SKM-1 treated with dmso at 0.1 percent for 144 hours (cell line): ENCODE results near the gene TMEM120B.

Experiments
- DNase-seq: peaks from one replicate; lab custom pipeline; 2025; ENCODE audit not compliant: unreplicated experiment; lab: John Stamatoyannopoulos, UW

The TMEM120B gene

DNA sequence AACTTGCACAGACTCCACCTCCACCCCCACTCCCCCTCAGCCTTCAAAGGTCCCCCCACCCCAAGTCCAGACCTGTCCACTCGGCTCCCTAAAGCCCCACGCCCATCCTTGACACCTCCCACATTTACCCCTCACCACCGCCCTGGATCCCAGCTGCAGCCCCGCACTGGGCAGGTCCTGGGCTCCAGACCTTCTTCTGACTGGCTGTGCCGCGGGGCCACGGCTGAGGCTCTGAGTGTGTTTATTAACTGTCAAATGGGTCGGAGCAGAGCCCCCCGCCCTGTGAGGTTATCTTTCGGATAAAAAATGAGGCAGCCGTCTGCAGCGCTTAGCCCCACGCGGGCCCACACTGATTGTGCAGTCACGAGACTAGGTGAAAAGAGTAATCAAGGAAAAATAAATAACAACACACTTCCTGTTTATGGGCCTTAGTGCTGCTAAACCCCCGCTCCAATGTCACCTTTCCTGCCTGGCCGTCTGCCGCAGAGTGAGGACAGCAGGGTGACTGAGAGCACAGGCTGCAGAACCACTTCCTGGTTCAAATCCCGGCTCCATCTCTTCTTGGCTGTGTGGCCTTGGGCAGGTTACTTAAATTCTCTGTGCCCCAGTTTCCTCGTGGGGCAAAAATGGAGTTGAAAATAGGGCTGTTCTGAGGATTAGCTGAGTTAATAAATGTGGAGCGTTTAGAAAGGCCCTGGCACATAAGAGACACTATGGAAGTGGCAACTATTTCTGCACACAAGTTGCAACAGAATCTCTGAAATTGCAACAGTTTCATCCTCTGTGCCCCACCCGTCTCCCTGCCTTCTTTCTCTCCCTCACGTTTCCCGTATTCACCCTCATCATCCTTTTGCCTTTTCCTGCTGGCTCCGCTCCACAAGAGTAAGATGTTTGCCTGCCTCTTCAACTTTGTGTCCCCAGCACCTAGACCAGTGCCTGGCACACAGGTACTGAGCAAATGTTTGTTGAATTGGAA is 100.7 kb downstream of the TMEM120B start:
- no peak for DNase-seq

DNA sequence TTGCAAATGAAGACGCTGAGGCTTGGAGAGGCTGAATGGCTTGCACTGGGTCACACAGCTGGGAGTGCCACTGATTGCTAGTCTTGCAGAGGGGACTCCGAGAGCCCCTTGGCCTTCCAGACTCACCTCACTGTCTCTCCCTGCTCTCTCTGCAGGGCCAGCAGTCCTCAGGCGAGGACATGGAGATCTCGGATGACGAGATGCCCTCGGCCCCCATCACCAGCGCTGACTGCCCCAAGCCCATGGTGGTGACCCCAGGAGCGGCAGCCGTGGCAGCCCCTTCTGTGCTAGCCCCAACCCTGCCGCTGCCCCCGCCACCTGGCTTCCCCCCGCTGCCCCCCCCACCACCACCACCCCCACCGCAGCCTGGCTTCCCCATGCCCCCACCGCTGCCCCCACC is 101.4 kb downstream of the TMEM120B start:
- DNase-seq, result no peak

DNA sequence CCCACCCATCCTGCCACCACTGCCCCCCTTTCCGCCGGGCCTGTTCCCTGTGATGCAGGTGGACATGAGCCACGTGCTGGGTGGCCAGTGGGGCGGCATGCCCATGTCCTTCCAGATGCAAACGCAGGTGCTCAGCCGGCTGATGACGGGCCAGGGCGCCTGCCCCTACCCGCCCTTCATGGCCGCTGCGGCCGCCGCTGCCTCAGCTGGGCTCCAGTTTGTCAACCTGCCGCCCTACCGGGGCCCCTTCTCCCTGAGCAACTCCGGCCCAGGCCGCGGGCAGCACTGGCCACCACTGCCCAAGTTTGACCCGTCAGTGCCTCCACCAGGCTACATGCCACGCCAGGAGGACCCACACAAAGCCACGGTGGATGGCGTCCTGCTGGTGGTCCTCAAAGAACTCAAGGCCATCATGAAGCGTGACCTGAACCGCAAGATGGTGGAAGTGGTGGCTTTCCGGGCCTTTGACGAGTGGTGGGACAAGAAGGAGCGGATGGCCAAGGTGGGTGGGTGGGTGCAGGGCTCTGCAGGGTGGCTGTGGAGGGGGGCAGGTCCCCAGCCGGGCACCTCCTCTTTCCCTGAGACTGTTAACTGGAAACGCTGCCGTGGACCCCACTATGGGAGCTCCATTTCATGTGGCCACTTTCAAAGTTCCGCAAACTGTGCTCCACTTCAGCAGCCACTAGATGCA is 102.0 kb downstream of the TMEM120B start:
- DNase-seq, result no peak

DNA sequence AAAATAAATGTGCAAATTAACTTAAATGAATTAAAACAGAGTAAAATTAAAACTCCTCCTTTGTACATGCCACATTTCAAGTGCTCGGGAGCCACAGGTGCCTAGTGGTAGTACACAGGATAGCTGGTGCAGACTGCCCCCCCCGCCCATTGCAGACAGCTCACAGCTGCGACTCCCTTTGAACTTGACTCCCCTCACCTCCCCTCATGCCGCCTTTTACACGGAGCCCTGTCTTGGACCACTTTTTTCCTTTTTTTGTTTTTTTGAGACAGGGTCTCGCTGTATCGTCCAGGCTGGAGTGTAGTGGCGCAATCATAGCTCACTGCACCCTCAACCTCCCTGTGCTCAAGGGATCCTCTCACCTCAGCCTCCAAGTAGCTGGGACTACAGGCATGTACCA is 102.7 kb downstream of the TMEM120B start:
- DNase-seq, result no peak

DNA sequence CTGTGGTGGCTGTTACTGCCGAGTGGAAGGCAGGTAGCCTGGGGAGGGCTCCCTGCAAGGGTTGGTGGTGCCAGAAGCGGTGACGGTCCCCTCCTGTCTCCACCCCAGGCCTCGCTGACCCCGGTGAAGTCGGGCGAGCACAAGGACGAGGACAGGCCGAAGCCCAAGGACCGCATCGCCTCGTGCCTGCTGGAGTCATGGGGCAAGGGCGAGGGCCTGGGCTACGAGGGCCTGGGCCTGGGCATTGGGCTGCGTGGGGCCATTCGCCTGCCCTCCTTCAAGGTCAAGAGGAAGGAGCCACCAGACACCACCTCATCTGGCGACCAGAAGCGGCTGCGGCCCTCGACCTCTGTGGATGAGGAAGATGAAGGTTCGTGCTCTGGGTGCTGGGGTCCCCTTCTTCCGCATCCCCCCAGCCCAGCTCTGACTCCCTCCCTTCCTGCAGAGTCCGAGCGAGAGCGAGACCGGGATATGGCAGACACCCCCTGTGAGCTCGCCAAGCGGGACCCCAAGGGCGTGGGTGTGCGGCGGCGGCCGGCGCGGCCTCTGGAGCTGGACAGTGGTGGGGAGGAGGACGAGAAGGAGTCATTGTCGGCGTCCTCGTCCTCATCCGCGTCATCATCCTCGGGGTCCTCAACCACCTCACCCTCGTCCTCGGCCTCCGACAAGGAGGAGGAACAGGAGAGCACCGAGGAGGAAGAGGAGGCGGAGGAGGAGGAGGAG is 104.5 kb downstream of the TMEM120B start:
- no peak for DNase-seq

DNA sequence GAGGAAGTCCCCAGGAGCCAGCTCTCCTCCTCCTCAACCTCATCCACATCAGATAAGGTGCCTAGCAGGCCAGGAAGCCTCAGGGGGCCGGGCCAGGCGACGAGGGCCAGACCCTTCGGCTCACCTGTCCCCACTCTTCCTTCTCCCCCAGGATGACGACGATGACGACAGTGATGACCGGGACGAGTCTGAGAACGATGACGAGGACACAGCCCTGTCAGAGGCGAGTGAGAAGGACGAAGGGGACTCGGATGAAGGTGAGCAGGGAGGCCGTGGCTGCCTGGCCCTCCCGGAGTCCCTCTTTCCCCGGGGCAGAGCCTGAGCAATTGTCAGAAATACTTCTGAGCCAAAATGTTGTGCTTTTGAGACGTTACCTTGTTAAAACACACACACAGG is 105.1 kb downstream of the TMEM120B start:
- DNase-seq, result no peak

DNA sequence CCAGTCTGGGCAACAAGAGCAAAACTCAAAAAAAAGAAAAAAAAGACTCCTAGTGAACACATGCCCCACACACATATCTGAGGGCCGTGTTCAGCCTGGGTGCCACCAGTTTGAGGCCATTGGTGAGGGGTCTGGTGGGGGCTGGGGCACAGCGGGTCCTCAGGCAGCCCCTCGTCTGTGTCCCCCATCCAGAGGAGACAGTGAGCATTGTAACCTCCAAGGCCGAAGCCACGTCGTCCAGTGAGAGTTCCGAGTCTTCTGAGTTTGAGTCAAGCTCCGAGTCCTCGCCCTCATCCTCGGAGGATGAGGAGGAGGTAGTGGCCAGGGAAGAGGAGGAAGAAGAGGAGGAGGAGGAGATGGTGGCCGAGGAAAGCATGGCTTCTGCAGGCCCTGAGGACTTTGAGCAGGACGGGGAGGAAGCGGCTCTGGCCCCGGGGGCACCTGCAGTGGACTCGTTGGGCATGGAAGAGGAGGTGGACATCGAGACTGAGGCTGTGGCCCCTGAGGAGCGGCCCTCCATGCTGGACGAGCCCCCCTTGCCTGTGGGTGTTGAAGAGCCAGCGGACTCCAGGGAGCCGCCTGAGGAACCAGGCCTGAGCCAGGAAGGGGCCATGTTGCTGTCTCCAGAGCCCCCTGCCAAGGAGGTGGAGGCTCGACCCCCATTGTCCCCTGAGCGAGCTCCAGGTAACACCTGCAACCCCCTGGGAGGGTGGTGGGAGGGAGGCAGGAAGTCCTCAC is 106.8 kb downstream of the TMEM120B start:
- no peak for DNase-seq

DNA sequence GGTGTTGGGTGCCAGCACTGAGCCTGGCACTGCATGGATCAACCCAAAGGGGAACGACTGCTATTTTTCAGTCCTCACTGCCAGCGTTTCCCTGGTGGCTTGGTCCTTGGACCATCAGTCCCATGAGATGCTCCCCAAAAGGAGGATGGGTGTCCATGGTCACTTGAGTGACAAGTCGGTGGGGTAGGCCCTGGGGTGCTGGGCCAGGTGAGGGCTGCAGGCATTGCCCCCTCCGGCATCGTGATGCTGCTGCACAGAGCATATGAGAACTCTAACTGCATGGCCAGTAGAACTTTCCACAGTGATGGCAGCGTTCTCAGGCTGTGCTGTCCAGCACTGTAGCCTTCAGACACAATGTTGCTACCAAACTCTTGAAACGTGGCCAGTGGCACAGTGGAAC is 107.5 kb downstream of the TMEM120B start:
- no peak for DNase-seq

DNA sequence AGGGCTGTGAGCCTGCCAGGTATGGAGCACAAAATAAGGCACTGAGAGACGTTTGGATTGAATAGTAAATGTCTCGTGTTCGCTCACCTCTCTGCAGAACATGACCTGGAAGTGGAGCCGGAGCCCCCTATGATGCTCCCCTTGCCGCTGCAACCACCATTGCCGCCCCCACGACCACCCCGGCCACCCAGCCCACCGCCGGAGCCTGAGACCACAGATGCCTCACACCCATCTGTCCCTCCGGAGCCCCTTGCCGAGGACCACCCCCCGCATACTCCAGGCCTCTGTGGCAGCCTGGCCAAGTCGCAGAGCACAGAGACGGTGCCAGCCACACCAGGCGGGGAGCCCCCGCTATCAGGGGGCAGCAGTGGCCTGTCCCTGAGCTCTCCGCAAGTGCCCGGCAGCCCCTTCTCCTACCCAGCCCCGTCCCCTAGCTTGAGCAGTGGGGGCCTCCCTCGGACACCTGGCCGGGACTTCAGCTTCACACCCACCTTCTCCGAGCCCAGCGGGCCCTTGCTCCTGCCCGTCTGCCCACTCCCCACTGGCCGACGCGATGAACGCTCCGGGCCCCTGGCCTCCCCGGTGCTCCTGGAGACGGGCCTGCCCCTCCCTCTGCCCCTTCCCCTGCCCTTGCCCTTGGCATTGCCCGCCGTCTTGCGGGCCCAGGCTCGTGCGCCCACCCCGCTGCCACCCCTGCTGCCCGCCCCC is 110.0 kb downstream of the TMEM120B start:
- no peak for DNase-seq

DNA sequence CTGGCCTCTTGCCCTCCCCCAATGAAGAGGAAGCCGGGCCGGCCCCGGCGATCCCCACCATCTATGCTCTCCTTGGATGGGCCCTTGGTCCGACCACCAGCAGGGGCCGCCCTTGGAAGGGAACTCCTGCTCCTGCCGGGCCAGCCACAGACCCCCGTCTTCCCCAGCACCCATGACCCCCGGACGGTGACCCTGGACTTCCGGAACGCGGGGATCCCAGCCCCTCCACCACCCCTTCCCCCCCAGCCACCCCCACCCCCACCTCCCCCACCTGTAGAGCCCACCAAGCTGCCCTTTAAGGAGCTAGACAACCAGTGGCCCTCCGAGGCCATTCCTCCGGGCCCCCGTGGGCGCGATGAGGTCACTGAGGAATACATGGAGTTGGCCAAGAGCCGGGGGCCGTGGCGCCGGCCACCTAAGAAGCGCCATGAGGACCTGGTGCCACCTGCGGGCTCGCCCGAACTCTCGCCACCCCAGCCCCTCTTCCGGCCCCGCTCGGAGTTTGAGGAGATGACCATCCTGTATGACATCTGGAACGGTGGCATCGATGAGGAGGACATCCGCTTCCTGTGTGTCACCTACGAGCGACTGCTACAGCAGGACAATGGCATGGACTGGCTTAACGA is 110.7 kb downstream of the TMEM120B start:
- no peak for DNase-seq

DNA sequence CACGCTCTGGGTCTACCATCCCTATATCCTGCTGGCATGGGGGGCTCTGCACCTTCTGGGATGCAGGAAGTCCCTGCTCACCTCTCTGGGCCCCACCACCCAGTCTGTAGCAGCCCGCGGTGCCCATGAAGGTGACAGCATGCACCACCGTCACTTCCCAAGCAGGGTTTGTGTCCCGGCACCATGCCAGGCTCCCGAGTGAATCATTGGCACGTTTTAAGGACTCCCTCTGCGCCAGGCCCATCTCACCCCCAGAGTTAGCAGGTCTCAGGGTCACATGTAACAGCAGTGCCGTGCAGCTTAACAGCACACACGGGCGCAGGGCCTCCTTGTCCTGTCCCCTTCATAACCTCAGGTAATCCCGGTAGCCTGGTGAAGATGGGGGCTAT is 111.2 kb downstream of the TMEM120B start:
- no peak for DNase-seq

DNA sequence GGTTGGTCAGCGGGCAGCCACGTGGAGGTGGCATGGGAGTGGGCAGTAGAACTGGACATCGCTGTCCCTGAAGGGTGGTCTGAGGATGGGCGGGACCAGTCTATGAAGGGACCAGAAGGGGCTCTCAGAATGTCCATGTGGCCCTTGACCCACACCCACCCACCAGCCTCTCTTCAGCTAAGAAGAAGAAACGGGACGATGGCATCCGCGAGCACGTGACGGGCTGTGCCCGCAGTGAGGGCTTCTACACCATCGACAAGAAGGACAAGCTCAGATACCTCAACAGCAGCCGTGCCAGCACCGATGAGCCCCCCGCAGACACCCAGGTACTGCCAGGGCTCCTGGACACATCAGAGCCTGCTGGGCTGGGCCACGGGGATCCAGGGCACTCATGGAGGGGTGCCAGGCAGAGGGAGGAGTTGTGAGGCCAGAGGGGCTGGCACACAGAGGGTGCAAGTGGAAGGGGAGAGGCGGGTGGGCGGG is 112.5 kb downstream of the TMEM120B start:
- DNase-seq, result no peak

DNA sequence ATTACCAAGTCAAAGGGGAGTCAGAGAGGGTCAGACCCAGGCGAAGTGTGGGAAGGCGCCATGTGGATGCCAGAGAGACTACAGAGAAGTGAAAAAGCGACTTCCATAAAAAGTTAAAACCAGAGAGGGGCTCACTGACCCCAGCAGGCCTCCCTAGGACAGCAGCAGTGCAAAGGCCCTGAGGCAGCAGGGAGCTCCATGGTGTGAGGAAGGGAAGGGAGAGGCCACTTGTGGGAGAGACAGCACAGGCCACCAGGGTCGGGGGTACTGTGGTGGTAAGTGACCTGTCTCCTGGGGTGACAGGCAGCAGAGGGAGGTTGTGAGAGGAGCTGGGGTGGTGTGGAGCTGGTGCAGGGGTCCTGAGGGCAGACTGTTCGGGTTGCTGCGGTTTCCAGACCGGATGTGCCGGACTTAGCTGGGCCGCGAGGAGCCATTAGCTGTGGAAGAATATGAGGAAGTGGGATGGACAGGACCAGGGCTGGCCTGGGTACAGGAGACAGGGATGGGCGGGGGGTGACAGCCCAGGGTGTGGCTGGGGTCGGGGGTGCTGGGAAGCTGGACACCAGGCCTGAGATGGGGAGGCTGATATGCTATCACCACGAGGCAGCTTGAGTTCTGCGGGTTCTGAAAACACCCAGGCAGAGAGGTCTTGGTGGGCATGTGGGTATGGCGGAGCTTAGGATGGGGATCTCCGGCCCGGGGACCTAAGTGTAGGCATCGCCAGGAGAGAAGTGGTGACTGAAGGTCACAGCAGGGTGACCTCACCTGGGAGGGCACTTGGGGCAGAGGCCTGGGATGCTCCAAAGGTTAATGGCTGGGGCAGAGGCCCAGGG is 114.0 kb downstream of the TMEM120B start:
- no peak for DNase-seq

DNA sequence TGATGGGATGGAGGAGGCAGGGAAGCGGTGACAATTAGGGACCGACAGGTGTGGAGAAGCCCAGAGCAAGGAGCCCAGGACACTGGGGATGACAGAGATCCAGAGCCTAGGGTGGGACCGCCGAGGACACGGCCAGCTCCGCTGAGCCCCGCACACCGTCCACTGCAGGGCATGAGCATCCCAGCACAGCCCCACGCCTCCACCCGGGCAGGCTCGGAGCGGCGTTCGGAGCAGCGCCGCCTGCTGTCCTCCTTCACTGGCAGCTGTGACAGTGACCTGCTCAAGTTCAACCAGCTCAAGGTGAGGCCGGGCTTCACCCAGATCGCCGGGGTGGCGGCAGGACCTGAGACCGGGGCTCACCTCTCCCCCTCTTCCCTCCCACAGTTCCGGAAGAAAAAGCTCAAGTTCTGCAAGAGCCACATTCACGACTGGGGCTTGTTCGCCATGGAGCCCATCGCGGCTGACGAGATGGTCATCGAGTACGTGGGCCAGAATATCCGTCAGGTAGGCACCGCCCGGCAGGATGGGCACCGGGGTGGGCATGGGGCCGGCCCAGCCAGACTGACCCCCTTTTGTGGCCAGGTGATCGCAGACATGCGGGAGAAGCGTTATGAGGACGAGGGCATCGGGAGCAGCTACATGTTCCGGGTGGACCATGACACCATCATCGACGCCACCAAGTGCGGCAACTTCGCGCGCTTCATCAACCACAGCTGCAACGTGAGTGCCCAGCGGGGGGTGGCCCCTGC is 115.0 kb downstream of the TMEM120B start:
- no peak for DNase-seq

DNA sequence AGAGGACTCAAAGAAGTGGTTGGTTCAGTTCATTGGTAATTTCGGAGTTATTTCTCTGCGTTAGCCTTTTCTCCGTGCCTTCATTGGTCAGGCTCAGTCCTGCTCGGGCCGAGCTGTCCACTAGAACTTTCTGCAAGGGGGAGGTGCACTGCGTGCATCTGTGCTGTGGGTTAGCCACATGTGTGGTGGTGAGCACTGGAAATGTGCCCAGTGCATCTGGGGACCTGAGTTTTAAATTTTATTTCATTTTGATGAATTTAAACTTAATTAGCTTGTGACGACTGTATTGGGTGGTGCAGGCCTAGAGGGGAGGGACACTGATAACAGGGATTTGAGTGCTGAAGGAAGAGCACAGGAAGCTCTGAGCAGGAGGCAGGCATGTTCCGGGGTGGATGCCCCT is 115.8 kb downstream of the TMEM120B start:
- no peak for DNase-seq

DNA sequence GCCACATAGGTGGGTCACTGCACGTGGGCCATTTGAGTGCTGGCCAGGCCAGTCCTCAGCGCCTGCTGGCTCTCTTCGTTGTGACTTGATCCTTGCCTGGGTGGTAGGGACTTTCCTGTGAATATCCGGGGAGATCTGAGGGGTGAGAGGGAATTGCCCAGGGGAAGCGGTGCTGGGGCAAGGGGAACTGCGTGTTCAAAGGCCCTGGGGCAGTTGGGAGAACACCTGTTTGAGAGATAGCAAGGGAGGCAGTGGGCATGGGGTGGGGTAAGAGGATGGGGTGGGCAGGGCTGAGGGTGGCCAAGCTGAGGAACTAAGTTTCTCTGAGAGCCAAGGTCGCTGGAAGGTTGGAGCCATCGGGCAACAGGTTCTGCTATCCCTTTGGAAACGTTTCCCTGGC is 116.3 kb downstream of the TMEM120B start:
- no peak for DNase-seq

DNA sequence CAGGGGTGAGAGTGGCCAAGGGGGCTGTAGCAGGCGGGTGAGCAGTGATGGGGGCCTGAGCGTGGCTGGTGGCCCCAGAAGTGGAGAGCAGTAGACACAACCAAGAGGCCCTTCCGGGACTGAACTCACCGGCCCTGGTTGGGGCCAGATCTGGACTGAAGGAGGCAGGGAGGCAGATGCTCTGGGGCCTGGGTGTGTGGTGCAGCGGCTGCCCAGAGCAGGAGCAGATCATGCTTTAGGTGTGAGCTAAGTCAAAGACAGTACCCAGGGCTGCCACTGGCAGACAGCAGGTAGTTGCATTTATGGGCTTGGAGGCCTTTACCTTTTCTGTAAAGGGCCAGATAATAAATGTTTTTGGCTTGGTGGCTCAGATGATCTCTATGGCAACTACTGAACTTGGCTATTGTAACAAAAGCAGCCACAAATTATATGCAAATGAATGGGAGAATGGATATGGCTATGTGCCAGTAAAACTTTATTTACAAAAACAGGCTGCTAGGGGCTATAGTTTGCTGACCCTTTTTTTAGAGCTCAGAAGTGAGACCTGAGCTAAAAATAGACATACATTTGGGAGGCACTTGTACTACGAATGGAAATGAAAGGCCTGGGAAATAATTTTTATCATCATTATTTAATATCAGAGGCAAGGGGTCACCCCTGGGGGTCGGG is 116.8 kb downstream of the TMEM120B start:
- DNase-seq, result no peak

DNA sequence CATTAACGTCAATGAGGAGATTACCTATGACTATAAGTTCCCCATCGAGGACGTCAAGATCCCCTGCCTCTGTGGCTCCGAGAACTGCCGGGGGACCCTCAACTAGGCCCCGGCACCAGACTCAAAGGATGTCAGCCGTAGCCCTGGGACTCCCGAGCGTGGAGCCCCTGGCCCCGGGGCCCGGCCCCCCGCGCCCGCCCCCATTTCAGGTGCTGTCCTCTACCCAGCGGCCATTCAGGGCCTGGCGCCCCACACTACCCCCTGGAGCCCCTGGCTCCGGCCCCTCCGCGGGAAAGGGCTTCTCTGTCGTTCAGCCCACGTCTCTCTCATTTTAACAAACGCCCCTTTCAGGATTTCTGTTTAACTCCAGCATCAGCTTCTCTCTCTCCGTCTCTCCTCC is 117.6 kb downstream of the TMEM120B start:
- DNase-seq, result no peak
